Measurements from ENCODE around the gene GCK.
"Not testable (repeated sequence)": the region's sequence is repeated elsewhere in the genome, so short reads cannot be mapped to it uniquely, and the experiment has no call there.

GCK gene

DNA sequence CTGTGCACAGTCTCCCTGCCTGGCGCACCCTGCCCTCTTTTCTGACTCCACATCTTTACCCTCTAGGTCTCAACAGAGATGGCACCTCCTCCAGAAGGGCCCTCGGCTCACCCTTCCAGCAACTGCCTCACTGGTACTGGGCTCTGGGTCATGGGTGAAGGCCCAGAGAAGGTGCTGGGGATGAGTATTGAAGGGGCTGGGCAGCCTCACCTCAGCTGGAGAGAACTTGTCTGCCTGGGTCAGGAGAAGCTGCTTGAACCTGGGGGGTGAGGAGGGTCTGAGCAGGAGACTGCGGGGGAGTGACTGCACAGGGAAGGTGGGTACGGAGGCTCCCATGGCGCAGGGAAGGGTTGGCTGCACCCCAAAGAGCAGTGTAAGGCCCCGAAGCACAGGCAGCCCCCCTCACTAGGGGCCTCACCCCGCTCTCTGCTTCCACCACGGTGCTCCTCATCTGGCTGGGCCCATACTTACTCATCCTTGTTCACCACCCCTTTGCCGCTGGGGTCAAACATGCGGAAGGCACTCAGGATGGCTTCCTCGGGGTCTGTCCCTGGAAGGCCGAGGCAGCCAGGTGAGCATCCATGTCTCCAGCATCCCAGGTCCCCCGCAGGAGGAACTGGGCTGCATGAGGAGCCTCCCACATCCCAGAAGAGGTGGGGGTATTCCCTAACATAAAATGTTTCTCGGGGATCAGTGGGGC, 49.8 kb downstream of the GCK start:
- DNase-seq, result no peak

DNA sequence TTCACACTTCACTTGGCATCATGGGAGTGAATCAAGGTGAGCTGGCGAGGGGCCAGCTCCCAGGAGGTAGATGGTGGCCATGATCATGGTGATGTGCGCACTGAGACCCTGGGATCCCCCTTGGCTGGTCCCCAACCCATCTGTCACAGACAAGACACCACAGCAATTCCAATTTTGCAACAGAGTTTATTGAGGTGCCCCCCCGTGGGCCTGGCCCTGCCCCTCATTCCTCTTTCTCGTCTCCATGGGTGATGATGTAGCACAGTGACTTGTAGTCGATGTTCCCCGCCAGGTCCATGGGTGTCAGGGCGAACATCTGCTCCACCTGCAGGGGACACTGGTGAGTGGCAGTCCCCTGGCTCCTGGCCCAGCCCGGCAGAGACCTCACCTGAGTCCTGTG, 50.5 kb downstream of the GCK start:
- no peak for DNase-seq

DNA sequence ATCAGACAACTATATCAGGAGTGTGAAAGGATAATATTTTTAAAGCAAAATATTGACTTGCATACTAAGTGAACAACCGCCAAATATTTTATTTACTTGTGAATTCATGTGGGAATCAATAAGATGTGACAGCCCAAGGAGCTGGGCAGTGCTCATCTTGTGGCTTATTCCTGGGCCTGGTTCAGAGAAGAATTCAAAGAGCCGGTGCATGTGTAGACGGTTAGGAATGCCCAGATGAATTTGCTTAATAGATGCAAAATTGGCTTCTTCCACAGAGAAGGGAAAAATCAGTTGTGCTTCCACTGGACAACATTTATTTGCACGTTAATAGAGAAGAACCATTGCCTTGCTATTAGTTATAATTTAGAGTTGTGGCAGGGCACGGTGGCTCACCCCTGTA, 52.5 kb downstream of the GCK start:
- no peak for DNase-seq

DNA sequence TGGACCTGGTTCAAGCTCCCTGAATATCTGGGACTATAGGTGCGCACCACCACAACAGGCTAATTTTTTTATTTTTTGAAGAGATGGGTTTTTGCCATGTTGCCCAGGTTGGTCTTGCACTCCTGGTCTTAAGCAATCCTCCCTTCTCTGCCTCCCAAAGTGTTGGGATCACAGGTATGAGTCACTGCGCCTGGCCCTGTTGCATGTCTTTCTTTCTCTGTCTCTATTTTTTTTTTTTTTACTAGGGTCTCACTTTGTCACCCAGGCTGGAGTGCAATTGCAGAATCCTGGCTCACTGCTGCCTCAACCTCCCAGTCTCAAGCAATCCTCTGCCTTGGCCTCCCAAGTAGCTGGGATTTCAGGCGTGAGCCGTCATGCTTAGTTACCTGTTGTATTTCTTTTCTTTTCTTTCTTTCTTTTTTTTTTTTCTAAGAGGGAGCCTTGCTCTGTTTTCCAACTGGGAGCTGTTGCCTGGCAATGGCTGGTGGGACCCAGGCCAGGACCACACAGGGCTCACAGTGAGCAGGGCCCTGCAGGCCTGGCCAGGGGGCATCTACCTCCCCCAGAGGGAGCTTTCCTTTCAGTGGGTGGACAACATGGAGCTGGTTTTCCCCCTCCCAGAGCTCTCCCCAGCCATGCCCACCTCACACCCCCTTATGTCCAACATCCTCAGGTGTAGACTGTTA, 54.2 kb downstream of the GCK start:
- DNase-seq, result no peak

DNA sequence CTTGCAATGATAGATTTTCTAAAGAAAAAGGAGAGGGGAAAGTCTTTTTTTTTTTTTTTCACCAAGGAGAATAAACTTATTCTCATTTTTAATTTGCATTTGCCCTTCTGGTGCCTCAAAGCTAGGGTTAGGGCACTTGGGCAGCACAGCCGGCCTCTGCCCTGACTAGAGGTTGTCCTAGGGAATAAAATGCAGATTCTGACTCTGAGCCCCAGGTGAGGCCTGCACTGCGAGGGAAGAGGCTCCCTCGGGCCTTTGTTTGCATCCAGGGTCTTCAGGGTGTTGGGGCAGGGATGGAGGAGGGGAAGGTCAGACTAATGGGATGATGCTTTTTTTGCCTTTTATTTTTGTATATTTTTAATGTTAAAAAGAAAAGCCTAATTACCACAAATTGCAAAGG, 55.9 kb downstream of the GCK start:
- DNase-seq, result no peak

DNA sequence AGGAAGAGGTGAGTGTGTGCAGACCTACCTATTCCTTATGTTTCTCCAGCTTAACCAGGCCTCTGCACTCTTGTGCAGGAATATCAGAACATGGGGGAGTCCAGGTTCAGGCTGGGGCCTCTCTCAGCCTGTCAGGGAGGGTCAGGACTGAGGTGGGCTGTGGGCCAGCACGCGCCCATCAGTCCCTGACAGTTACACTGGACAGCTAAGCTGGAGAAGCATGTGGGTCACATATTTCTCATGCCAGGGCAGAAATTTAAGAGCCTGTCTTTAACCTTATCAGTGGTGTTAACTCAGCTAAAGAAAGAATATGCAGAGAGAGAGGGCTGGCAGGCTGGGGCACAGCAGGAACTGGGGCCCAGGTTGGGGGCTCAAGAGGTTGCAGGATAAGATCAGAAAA, 57.2 kb downstream of the GCK start:
- DNase-seq, result no peak

DNA sequence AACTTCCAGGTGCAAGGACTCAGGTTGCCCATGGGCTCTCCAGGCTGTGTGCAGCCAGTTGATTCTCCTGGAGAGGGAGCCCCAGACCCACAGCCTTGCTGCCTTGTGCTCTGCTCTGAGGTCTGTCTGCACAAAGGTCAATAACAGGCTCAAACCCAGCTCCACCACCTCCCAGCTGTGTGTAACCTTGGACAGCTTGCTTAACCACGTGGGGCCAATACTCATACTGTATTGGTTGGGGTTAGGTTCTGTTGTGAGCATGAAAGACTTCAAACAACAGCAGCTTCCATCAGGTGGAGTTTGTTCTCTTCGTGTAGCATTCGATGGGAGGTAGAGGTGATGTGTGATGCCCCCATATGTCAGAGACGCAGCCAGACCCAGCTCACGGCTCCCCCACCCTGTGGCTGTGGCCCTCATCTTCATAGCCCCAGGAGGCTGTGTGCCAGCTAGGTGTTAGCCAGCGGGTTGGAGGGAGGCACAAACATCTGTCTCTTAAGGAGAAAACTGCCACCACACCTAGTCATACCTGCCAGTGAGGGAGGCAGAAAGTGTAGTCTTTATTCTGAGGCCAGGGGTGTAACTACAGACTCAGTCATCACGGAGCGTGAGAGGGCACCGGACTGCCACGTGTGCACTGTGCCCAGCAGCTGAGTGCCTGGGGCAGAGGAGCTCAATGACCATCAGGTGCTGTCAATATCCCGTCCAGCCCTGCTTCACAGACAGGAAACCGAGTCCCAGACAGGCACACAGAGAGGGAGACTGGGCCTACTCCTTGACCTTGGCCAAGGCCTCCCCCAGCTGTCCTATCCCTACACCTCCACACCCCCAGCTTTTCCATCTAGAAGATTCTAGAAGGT, 57.8 kb downstream of the GCK start:
- DNase-seq, result no peak

DNA sequence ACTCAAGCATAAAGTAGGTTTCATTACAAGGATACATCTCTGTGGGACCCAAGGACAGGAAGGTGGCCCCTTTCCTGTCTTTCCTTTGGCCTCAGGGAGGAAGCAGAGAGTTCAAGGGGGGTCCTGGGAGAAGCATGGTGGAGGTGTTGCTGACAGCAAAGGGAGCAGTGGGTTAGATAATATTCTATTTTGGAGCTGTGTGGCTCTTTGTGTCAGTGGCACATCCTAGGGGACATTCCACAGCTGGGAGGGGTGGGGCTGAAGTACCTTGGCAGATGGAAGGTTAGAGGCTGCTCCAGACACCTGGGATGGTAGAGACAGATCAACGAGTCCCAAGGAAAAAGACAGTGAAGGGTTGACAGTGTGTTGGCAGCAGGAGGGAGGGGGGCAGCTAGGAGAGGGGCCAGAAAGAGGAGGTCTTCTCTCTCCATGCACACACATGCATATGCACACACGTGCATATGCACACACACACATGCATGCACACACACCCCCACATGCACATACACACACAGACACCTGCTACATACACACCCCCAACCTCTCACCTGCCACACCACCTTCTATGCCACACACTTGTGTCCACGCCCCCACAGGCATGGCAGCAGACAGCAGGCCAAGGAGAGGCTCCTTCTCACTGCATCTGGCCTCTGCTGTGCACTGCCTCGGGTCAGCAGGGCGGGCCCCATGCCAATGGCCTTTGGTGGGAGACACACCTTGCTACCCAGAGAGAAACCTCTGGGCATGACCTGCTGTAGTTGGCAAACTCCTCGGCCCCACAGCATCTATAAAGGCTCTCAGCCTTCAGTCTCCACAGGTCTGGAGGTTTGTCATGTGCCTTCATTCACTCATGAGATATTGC, 60.3 kb downstream of the GCK start:
- no peak for DNase-seq

DNA sequence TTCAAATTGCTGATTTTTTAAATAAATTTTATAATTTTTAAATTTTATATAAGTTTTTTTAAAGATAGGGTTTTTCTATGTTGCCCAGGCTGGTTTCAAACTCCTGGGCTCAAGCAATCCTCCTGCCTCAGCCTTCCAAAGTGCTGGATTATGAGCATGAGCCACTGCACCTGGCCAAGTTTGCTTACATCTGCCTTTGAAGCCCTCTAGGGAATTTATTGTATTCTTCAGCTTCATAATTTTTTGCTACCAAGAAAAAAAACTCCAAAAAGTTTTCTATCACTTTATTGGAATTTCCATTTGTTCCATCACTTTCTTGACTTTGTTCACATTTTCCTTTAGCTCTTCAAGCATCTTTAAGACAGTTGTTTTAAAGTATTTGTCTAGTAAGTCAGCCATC, 62.1 kb downstream of the GCK start:
- no peak for DNase-seq

DNA sequence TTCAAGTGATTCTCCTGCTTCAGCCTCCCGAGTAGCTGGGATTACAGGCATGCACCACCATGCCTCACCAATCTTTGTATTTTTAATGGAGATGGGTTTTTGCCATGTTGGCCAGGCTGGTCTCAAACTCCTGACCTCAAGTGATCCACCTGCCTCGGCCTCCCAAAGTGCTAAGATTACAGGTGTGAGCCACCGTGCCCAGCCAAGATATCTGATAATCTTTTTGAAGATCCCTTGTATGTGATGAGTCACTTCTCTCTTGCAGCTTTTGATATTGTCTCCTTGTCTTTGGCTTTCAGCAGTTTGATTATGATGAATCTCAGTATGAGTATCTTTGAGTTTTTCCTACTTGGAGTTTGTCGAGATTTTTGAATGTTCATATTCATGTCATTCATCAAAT, 62.7 kb downstream of the GCK start:
- not testable (repeated sequence) for DNase-seq

DNA sequence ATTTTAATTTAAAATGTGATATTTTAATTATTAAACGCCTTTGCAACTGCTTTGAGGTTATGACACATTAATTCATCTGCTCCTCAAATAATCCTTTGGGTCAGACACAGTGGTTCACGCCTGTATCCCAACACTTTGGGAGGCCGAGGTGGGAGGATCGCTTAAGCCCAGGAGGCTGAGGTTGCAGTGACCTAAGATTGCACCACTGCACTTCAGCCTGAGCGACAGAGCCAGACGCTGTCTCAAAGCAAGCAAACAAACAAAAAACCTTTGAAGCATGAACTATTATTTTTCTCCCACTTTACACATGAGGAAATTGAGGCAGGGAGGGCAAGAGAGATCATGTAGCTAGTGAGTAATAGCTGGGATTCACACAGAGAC, 64.4 kb downstream of the GCK start:
- no peak for DNase-seq

DNA sequence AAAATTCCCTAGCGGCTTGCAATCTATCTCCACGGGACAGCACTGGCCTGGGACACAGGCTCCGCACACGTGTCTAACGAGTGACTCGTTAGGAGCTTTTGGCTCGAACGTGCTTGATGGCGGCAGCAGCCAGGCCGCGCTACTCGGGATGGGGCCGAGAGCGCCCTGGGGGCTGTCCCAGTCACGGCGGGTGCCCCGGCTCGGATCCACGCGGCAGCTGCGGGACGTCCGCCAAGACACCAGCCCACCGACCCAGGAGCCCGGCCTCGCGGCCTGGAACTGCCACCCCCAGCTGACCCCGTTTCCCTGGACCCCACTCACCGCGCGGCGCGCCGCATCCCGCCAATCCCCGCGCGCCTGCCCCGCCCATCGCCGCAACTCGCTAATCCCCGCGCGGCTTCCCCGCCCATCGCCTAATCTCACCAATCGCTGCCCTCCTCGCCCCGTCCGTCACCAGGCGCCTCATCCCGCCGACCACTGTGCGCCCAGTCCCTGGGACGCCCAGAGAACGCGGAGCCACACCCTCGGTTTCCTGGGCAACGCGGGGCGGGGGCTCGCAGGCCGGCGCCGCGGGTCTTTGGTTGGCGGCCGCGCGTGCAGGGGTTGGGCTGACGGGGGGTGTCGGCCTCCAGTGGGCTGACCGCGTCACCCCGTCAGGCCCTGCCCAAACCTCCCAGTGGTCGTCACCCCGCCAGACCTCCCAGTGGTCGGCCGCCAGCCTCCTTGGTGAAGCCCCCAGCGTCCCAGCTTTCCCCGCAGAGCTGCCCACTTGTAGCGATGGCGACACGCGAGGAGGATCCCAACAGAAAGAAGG, 65.8 kb downstream of the GCK start, which contains the start of gene POLD2:
POLD2 (minus strand) TSS at position 359 of the 814 bp plus-strand sequence. CDS start 1,495 bp downstream, outside the sequence.
- peak; percentile 97 to 98 for DNase-seq

DNA sequence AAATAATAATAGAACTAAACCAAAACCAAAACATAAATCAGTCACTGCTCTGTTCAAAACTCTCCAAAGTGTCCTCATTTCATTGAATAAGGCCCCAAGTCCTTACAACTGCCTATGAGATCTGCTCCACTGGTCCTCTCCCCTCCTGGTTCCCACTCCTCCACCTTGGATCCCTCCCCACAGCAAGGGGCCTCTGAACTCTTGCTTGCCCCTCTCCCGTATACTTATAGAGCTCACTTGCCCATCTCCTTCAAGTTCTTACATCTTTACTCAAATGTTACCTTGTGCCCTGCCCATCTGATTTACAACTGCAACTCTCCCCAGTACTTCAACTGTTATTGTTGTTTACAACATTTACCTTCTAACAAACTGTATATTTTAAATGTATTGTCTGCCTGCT, 66.7 kb downstream of the GCK start:
- DNase-seq, result no peak

DNA sequence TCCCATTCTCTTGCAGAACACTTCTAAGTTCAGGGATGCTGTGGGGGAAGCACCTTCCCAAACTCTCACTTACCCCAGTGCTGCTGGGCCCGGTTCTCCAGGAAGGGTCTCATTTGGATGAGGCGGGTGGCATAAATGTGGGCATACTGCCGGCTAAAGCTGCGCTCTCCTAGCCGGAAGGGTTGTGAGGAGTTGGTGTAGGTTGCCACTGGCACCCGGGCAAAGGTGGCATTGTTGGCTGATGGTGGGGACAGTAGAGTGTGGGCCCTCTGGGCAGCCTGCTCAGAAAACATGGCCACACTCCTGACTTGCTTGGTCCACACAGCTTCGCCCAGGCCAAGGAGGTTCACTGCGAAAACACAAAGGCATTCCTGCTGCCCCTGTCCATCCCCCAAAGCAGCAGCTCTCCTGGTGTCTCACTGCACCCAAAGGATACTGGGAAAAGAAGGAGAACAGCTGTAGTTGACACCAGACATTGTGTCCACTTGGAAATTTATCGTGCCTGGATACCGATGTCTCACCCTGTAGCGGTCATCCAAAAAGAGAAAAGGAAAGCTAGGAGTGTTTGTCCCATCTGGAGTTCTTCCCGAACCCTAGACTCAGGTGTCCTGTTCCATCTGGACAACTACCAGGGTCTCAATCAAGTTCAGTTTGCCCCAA, 67.3 kb downstream of the GCK start:
- DNase-seq, result no peak

DNA sequence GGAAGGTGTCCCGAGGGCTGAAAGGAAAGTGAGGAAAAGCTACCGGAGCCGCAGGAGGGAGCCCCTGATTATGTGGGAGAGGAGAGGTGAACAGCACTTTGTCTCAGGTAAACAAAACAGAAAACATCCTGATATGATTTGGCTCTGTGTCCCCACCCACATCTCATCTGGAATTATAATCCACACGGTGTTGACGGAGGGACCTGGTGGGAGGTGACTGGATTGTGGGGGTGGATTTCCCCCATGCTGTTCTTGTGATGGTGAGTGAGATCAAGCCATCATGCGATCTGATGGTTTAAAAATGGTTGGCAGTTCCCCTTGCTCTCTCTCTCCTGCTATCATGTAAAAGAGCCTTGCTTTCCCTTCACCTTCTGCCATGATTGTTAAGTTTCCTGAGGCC, 68.8 kb downstream of the GCK start:
- no peak for DNase-seq

DNA sequence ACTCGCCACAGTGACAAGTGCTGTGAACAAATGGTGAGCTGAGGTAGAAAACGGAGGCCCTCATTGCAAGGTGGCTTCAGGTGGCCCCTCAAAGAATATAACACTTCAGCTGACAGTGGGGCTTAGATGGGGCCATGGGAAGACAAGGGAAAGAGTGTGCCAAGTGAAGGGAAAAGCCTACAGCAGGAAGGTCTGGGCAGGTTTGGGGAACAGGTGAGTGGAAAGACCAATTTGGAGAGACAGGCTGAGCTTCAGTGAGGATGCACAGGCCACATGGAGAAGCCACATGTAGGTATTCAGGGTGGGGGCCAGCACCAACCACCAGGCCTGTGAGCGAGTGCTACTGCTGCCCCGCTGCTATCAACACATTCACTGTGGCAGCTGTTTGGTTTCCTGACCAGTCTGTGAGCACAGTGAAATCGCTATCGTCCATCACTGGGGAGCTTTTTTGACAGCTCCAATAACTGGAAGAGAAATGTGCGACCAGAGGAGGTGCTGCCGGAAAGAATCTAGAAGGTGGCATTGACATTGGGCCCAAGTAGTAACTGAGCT, 69.3 kb downstream of the GCK start:
- no peak for DNase-seq

DNA sequence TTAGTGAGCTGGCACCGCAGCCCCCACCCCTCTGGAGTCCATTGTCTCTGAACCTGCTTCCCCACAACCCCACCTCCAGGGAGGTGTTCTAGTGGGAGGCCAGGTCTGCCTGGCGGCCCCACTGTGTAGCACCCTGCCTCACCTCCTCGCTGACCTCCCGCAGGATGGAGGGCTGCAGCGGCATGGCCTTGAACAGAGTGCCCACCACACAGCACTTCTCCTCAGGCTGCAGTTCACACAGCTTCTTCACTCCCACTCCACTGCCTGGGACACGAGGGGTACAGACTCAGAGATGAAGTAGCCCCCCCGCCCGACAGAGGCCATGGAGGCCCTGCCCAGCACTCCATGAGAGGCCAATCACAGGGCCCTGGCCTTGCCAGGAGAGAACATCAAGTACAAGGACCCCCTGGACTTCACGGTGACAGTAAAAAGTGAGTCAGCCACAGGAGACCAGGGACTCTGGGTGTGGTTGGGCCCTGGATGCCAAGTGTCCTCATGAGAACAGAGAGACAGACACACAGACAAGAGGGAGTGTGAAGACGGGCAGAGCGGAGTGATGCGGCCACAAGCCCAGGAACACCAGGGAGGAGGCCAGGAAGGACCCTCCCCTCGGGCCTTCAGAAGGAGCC, 71.3 kb downstream of the GCK start:
- DNase-seq, result no peak

DNA sequence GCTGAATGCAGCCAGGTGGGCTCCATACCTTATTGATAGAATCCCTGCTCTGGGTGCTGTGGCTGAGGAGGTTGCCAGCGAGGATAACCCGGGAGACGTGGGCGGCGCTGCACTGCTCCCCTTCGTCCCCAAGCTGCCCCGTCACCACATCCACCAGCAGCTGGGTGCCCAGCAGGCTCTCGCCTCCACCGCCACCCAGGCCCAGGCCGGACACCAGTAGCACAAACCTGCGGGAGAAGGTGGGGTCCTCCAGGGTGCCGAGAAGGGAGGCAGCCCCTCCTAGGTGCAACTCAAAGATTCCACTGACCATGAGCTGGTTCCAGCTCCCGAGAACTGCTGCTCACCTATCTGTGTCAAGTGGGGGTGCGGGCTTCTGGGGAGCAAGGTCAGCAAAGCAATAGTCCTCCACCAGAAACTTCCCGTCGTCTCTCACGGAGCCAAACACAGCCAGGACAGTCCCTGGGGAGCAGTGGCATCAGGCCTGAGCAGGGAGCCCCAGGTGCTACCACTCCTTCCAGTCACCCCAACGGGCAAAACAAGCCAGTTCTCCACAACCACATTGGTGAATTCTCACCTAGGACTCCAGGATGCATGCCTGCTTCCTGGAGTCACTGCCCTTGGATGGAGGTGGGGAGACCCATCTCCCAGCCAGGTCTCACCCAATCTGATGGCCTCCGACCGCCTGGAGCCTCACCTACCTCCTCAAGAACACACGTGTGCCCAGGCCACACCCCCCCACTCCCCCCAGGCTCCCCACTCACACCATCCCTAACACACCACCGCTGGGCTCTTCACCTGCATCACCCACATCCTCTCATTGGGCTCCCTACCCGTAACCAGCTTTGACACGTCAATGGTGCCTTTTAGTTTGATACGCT, 72.2 kb downstream of the GCK start:
- DNase-seq, result no peak

DNA sequence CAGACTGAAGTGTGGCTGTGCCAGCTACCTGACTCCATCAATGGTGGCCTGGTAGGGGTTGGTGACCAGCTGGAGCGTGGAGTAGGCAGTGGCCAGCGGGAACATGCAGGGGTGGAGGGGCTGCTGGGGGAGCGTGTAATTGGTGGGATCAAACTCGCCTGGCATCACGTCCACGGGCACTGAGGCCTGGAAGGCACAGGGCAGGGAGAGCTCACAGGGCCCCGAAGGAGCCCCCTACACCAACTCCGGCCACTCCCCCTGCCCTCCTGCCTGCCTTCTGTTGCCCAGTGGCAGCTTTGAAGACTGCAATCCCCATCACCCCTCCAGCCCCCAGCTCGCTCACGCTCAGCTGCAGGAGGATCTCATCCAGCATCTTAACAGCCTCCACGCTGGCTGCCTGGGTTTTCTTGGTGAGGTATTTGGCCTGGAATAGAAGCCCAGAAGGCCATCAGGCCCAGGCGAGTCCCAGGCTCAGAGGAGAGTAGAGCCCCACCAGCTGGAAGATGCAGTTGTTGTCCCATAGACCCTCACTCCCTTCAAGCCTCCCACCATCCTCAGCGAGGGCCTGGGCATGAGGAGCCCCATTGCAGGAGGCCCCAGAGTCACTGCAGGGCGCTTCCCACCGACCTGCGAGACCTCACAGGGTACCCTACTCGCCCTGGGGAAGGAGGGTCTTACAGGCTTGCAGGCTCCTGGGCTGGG, 73.0 kb downstream of the GCK start:
- no peak for DNase-seq
